ENCODE measurements around the gene CR1.
"Not testable (repeated sequence)": the region's sequence is repeated elsewhere in the genome, so short reads cannot be mapped to it uniquely, and the experiment has no call there.

The CR1 gene

GRCh38 chr1:207646171-207646570, 150.2 kb downstream of the CR1 start:
- DNase-seq: no peak

GRCh38 chr1:207646944-207647579, 151.1 kb downstream of the CR1 start:
- DNase-seq: no peak

GRCh38 chr1:207647671-207648333, 151.8 kb downstream of the CR1 start:
- DNase-seq: no peak

- no peak for DNase-seq
Observed at GRCh38 chr1:207648334-207649209, 152.6 kb downstream of the CR1 start.

GRCh38 chr1:207649210-207649753, 153.3 kb downstream of the CR1 start:
- DNase-seq: no peak

- no peak for DNase-seq
Observed at GRCh38 chr1:207649865-207650580, 154.1 kb downstream of the CR1 start.

GRCh38 chr1:207651583-207651982, 155.6 kb downstream of the CR1 start:
- no peak for DNase-seq

- no peak for DNase-seq
Observed at GRCh38 chr1:207654320-207654719, 158.4 kb downstream of the CR1 start.

- no peak for DNase-seq
Observed at GRCh38 chr1:207658408-207658807, 162.5 kb downstream of the CR1 start.

GRCh38 chr1:207658904-207659485, 163.0 kb downstream of the CR1 start:
- DNase-seq: no peak

GRCh38 chr1:207659545-207660153, 163.7 kb downstream of the CR1 start:
- DNase-seq: no peak

GRCh38 chr1:207661420-207661819, 165.5 kb downstream of the CR1 start:
- DNase-seq: not testable (repeated sequence)

GRCh38 chr1:207666342-207666741, 170.4 kb downstream of the CR1 start:
- no peak for DNase-seq

GRCh38 chr1:207669528-207670009, 173.6 kb downstream of the CR1 start:
- DNase-seq: no peak

- DNase-seq: no peak
Observed at GRCh38 chr1:207670192-207670591, 174.2 kb downstream of the CR1 start.

- no peak for DNase-seq
Observed at GRCh38 chr1:207670997-207671396, 175.0 kb downstream of the CR1 start.

- peak; percentile 43 for DNase-seq
Observed at GRCh38 chr1:207672522-207673130, 176.7 kb downstream of the CR1 start.

GRCh38 chr1:207673399-207673798, 177.4 kb downstream of the CR1 start:
- no peak for DNase-seq

- no peak for DNase-seq
Observed at GRCh38 chr1:207676153-207676552, 180.2 kb downstream of the CR1 start.

- not testable (repeated sequence) for DNase-seq
Observed at GRCh38 chr1:207680590-207681388, 184.8 kb downstream of the CR1 start.

Measured in NCI-H2081 treated with DMSO at 0.1 percent for 48 hours (cell line).